Measurements from ENCODE around the gene SLC35E1. TPM values are rescaled to one million over a fixed set of nuclear protein-coding genes. Genes with fewer than 3 reads are reported as not detected.
A peak's percentile ranks its signal among the peaks of the same experiment; 100 is the strongest.

SLC35E1 gene
- total RNA-seq, 1 donor = 38.0 TPM

DNA sequence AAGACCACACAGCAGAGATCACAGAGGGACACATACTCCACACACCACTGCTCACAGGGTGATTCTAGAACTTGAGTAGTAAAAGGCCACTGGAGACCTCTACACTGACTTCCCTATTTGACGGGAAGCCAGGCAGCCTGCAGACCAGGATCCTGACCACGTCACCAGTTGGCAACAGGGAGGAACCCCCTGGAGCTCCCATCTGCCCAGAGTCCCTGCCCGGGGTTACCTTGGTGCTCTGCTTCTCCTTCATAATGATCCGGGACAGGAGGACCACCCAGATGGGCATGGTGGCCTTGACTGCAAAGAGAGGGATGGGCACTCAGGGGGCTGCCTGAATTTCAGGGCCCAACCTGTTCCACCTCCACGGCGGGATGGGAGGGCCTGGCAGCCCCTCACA lies 932 bp downstream of the SLC35E1 start:
- H3K4me3 ChIP-seq (ENCODE audit: insufficient read depth, low read length) = peak overlapping the region; percentile 100
- no peaks in the 10 kb centered on the region for H3K9me3 ChIP-seq (ENCODE audit: low read depth, low read length)
- TF ChIP-seq, protein P1, sequence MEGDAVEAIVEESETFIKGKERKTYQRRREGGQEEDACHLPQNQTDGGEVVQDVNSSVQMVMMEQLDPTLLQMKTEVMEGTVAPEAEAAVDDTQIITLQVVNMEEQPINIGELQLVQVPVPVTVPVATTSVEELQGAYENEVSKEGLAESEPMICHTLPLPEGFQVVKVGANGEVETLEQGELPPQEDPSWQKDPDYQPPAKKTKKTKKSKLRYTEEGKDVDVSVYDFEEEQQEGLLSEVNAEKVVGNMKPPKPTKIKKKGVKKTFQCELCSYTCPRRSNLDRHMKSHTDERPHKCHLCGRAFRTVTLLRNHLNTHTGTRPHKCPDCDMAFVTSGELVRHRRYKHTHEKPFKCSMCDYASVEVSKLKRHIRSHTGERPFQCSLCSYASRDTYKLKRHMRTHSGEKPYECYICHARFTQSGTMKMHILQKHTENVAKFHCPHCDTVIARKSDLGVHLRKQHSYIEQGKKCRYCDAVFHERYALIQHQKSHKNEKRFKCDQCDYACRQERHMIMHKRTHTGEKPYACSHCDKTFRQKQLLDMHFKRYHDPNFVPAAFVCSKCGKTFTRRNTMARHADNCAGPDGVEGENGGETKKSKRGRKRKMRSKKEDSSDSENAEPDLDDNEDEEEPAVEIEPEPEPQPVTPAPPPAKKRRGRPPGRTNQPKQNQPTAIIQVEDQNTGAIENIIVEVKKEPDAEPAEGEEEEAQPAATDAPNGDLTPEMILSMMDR (IDR thresholded peaks at IDR 0.05; ENCODE audit: extremely low read depth, low read depth, low read length) = no peak
- H3K27ac ChIP-seq (ENCODE audit: low read depth, low read length) = peak overlapping the region; percentile 82
- H2AFZ ChIP-seq (ENCODE audit: low read length) = peak overlapping the region; percentile 59
- peaks cover 93% of the 10 kb centered on the region for H3K79me2 ChIP-seq (ENCODE audit: insufficient read depth, low read length)
- peaks cover 51% of the 10 kb centered on the region for H4K20me1 ChIP-seq (ENCODE audit: insufficient read depth, low read length)
- H3K4me2 ChIP-seq (ENCODE audit: insufficient read depth, low read length) = peak overlapping the region; percentile 97
- H3K27me3 ChIP-seq (ENCODE audit: insufficient read depth, low read length) = no peaks in the 10 kb centered on the region
- H3K36me3 ChIP-seq (ENCODE audit: insufficient read depth, low read length) = peaks cover 38% of the 10 kb centered on the region
- peak; percentile 96 for DNase-seq (ENCODE audit: insufficient read length, low spot score, missing footprints)
- peaks cover 26% of the 10 kb centered on the region for H3K4me1 ChIP-seq (ENCODE audit: insufficient read depth, low read length)

DNA sequence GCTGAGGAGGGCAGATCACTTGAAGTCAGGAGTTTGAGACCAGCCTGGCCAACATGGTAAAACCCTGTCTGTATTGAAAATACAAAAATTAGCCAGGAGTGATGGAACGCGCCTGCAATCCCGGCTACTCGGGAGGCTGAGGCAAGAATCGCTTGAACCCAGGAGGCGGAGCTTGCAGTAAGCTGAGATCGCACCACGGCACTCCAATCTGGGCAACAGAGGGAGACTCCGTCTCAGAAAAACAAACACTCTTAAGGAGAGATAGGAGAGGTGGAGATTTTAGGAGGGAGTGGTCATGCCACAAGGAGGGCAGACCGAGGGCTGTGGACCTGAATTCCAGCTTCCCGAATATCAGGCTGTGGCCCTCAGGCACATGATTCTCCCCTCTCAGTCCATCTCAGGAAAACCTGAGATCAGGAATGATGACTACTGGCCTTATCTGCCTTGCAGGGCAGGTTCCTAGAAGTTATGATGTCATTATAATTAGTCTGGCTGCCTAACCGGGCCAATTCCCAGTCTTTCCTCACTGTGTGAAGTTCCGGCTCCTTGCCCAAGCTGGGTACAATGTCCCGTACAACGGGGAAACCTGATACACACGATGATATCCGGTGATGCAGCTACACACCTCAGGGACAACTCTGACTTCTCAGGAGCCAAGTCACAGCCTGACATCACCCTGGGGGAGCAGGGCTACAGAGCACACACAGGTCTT lies 2.5 kb downstream of the SLC35E1 start:
- Histone ChIP-seq H3K4me1 (ENCODE audit: insufficient read depth, low read length) (peaks cover 26% of the 10 kb centered on the region), H4K20me1 (ENCODE audit: insufficient read depth, low read length) (peaks cover 39% of the 10 kb centered on the region), H3K27me3 (ENCODE audit: insufficient read depth, low read length) (no peaks in the 10 kb centered on the region), H3K4me2 (ENCODE audit: insufficient read depth, low read length) (no peak overlapping the region), H3K9me3 (ENCODE audit: low read depth, low read length) (no peaks in the 10 kb centered on the region), H3K27ac (ENCODE audit: low read depth, low read length) (peak overlapping the region; percentile 82), H2AFZ (ENCODE audit: low read length) (no peak overlapping the region), H3K79me2 (ENCODE audit: insufficient read depth, low read length) (peaks cover 79% of the 10 kb centered on the region), H3K36me3 (ENCODE audit: insufficient read depth, low read length) (peaks cover 35% of the 10 kb centered on the region), H3K4me3 (ENCODE audit: insufficient read depth, low read length) (no peak overlapping the region)
- DNase-seq (ENCODE audit: insufficient read length, low spot score, missing footprints) = no peak
- TF ChIP-seq, protein P1 (IDR thresholded peaks at IDR 0.05; ENCODE audit: extremely low read depth, low read depth, low read length) = no peak

DNA sequence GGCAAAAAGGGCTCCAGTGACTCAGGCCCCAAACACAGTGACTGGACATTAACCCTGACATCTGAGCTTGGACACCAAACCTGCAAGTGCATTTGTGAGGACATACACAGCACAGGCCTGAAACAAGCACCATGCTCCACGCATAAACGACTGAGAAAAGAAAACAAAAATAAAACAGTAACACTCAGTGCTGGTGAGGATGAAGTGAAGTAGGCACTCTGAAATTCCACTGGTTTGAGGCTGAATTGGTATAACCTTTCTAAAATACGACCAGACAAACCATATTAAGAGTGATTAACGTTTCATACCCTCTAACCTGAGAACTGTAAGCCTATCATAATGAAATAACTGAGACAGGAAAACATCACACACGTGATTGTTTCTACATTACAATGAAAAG lies 5.5 kb downstream of the SLC35E1 start:
- H3K4me3 ChIP-seq (ENCODE audit: insufficient read depth, low read length) = no peak overlapping the region
- H3K27me3 ChIP-seq (ENCODE audit: insufficient read depth, low read length) = no peaks in the 10 kb centered on the region
- no peak overlapping the region for H3K27ac ChIP-seq (ENCODE audit: low read depth, low read length)
- H3K36me3 ChIP-seq (ENCODE audit: insufficient read depth, low read length) = peaks cover 62% of the 10 kb centered on the region
- no peak overlapping the region for H2AFZ ChIP-seq (ENCODE audit: low read length)
- H4K20me1 ChIP-seq (ENCODE audit: insufficient read depth, low read length) = peaks cover 20% of the 10 kb centered on the region
- peaks cover 17% of the 10 kb centered on the region for H3K4me1 ChIP-seq (ENCODE audit: insufficient read depth, low read length)
- no peak for DNase-seq (ENCODE audit: insufficient read length, low spot score, missing footprints)
- no peak overlapping the region for H3K4me2 ChIP-seq (ENCODE audit: insufficient read depth, low read length)
- TF ChIP-seq, protein P1 (IDR thresholded peaks at IDR 0.05; ENCODE audit: extremely low read depth, low read depth, low read length) = no peak
- peaks cover 54% of the 10 kb centered on the region for H3K79me2 ChIP-seq (ENCODE audit: insufficient read depth, low read length)
- no peaks in the 10 kb centered on the region for H3K9me3 ChIP-seq (ENCODE audit: low read depth, low read length)

DNA sequence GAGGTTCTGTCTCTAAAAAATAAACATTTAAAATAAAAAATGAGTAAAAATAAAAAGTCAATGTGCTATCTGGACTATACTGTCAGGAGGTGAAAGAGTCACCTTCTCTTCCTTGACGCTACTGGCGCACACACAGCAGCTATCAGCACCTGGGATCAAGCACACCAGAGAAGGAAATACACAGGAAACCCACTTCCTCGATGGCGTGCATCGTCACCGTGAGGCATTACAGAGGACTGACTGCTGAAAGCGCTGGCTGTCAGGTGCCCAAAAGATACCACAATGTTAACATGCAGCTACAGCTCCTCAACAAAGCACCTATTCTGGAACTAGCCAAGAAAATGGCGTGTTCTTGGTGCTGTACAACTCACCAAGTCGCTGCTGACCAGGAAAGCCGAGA lies 6.1 kb downstream of the SLC35E1 start:
- H3K79me2 ChIP-seq (ENCODE audit: insufficient read depth, low read length) = peaks cover 49% of the 10 kb centered on the region
- H2AFZ ChIP-seq (ENCODE audit: low read length) = no peak overlapping the region
- H4K20me1 ChIP-seq (ENCODE audit: insufficient read depth, low read length) = peaks cover 18% of the 10 kb centered on the region
- H3K4me3 ChIP-seq (ENCODE audit: insufficient read depth, low read length) = no peak overlapping the region
- H3K27me3 ChIP-seq (ENCODE audit: insufficient read depth, low read length) = no peaks in the 10 kb centered on the region
- TF ChIP-seq, protein P1 (IDR thresholded peaks at IDR 0.05; ENCODE audit: extremely low read depth, low read depth, low read length) = no peak
- no peak overlapping the region for H3K4me2 ChIP-seq (ENCODE audit: insufficient read depth, low read length)
- no peaks in the 10 kb centered on the region for H3K9me3 ChIP-seq (ENCODE audit: low read depth, low read length)
- no peak overlapping the region for H3K27ac ChIP-seq (ENCODE audit: low read depth, low read length)
- H3K36me3 ChIP-seq (ENCODE audit: insufficient read depth, low read length) = peaks cover 67% of the 10 kb centered on the region
- DNase-seq (ENCODE audit: insufficient read length, low spot score, missing footprints) = no peak
- H3K4me1 ChIP-seq (ENCODE audit: insufficient read depth, low read length) = peaks cover 12% of the 10 kb centered on the region

All from osteoblast (primary cell).